WTC11 (cell line): Measurements from ENCODE around the gene RIMBP2.

Source experiments
- CTCF ChIP-seq: fragments of 200-600 bp; IDR thresholded peaks from 2 replicates; pipeline ENCODE4 v1.8.0; 2022; ENCODE audit warnings: antibody characterized with exemption
- E2F4 ChIP-seq: sonication (generic); formaldehyde crosslinking; IDR thresholded peaks from 2 replicates; pipeline ENCODE4 v1.8.1; 2022; ENCODE audit warnings: low read depth, mild to moderate bottlenecking, moderate library complexity, missing genetic modification reagents, borderline replicate concordance
- ESRRA ChIP-seq: sonication (generic); formaldehyde crosslinking; IDR thresholded peaks from 2 replicates; pipeline ENCODE4 v1.8.1; 2022; ENCODE audit warnings: mild to moderate bottlenecking, missing genetic modification reagents, borderline replicate concordance
- FOXK1 ChIP-seq: sonication (generic); formaldehyde crosslinking; IDR thresholded peaks from 2 replicates; pipeline ENCODE4 v1.8.0; 2022; ENCODE audit warnings: mild to moderate bottlenecking, moderate library complexity, missing genetic modification reagents
- IRF1 ChIP-seq: sonication (generic); formaldehyde crosslinking; IDR thresholded peaks from 2 replicates; pipeline ENCODE4 v1.8.0; 2023; ENCODE audit warnings: missing genetic modification reagents
- JUN ChIP-seq: sonication (generic); formaldehyde crosslinking; IDR thresholded peaks from 2 replicates; pipeline ENCODE4 v1.8.0; 2023; ENCODE audit warnings: mild to moderate bottlenecking, missing genetic modification reagents
- MAX ChIP-seq: sonication (generic); formaldehyde crosslinking; IDR thresholded peaks from 2 replicates; pipeline ENCODE4 v1.8.0; 2022; ENCODE audit warnings: mild to moderate bottlenecking, missing genetic modification reagents
- TCF7 ChIP-seq: sonication (generic); formaldehyde crosslinking; IDR thresholded peaks from 2 replicates; pipeline ENCODE4 v1.8.0; 2022; ENCODE audit warnings: mild to moderate bottlenecking, low read depth, missing genetic modification reagents, moderate library complexity
- ZBTB21 ChIP-seq: sonication (generic); formaldehyde crosslinking; IDR thresholded peaks from 2 replicates; pipeline ENCODE4 v1.8.1; 2023; ENCODE audit warnings: mild to moderate bottlenecking, missing genetic modification reagents, borderline replicate concordance
- ZNF281 ChIP-seq: sonication (generic); formaldehyde crosslinking; IDR thresholded peaks from 2 replicates; pipeline ENCODE4 v1.8.0; 2023; ENCODE audit warnings: mild to moderate bottlenecking, missing genetic modification reagents

GRCh38 chr12:130632642-130633041 lies 83.5 kb downstream of the RIMBP2 start:
- TF ChIP-seq ESRRA (CRISPR knock-in tag) (no peak), FOXK1 (CRISPR knock-in tag) (no peak), JUN (no peak), ZBTB21 (no peak), CTCF (no peak), MAX (CRISPR knock-in tag) (no peak), E2F4 (no peak), ZNF281 (no peak), IRF1 (CRISPR knock-in tag) (no peak), TCF7 (CRISPR knock-in tag) (no peak)
